HepG2 (cell line): Measurements from ENCODE around the gene CDH13. TPM values are rescaled to one million over a fixed set of nuclear protein-coding genes. Genes with fewer than 3 reads are reported as not detected.

Experiments used
- ATAC-seq: fragments of 200-7000 bp; cut with Tn5 transposase; 3 replicates; pipeline ENCODE4 v1.9.1; 2020; ENCODE audit warnings: mild to moderate bottlenecking, moderate library complexity
- BruUV-seq: library from RNA; stranded (reverse); fragments of 400-500 nt; replicated peaks from 2 replicates; lab custom pipeline; 2021; lab: Mats Ljungman, UMichigan
- CTCF ChIA-PET: fragments of 300-600 bp; formaldehyde crosslinking; extraction: SDS; loops from one replicate; lab custom pipeline; 2021; ENCODE audit warnings: low total read pairs, inconsistent platforms, low intra/inter-chr PET ratio; lab: Yijun Ruan, JAX
- POLR2A ChIA-PET: fragments of 350-600 bp; sonication (Branson Sonifier 250); formaldehyde crosslinking; loops from one replicate; lab custom pipeline; 2020; ENCODE audit warnings: antibody characterized with exemption, inconsistent platforms; lab: Yijun Ruan, JAX
- DNase-seq: peaks from one replicate; pipeline ENCODE4 v3.0.0-alpha.2; 2015; ENCODE audit warnings: low spot score
- FAIRE-seq: peaks from 3 replicates; lab custom pipeline; 2011; peaks lifted over from hg19 to GRCh38; lab: Jason Lieb, UNC
- H2AFZ ChIP-seq: one replicate; pipeline ENCODE4 v1.6.1; 2011; ENCODE audit warnings: low read length, inconsistent platforms
- H3K27ac ChIP-seq: fragments of 300-600 bp; 3 replicates; pipeline ENCODE4 v1.8.0; 2011; ENCODE audit warnings: mixed run types, mild to moderate bottlenecking, mixed read lengths, low read length, inconsistent platforms; ENCODE audit not compliant: insufficient read depth; ENCODE audit errors: extremely low read length
- H3K27me3 ChIP-seq, 2 experiments: fragments of 200-600 bp in 1 of 2; 2 replicates in 1 of 2; 3 replicates in 1 of 2; pipeline versions ENCODE4 v1.6.0 to v1.8.0; 2011; ENCODE audit warnings: low read length in 2 of 2, mild to moderate bottlenecking in 2 of 2, moderate library complexity in 2 of 2, inconsistent platforms in 1 of 2; ENCODE audit not compliant: insufficient read depth in 2 of 2, control insufficient read depth in 1 of 2
- H3K36me3 ChIP-seq, 2 experiments: fragments of 200-600 bp in 1 of 2; replicated peaks in 1 of 2; 2 replicates in 1 of 2; 3 replicates in 1 of 2; pipeline versions ENCODE4 v1.5.1 to v1.8.0; 2011; ENCODE audit warnings: low read length in 2 of 2, inconsistent platforms in 1 of 2; ENCODE audit not compliant: insufficient read depth in 2 of 2, control insufficient read depth in 1 of 2
- H3K4me1 ChIP-seq: 2 replicates; pipeline ENCODE4 v1.5.1; 2012; ENCODE audit warnings: low read length, inconsistent platforms; ENCODE audit not compliant: insufficient read depth
- H3K4me2 ChIP-seq: 2 replicates; pipeline ENCODE4 v1.6.0; 2011; ENCODE audit warnings: low read depth, low read length, inconsistent platforms
- H3K4me3 ChIP-seq, 3 experiments: fragments of 200-600 bp in 1 of 3; sonication (generic), shearing (Covaris generic) in 1 of 3; replicated peaks in 1 of 3; 2 replicates each; pipeline ENCODE4 v1.5.1; 2011 to 2016; ENCODE audit warnings: low read length in 3 of 3, inconsistent platforms in 2 of 3, low read depth in 2 of 3, mild to moderate bottlenecking in 2 of 3, control low read depth in 1 of 3, mixed read lengths in 1 of 3; ENCODE audit not compliant: insufficient read depth in 1 of 3
- H3K79me2 ChIP-seq: one replicate; pipeline ENCODE4 v1.6.1; 2011; ENCODE audit warnings: low read length, inconsistent platforms; ENCODE audit not compliant: insufficient read depth
- H3K9ac ChIP-seq: 2 replicates; pipeline ENCODE4 v1.6.0; 2011; ENCODE audit warnings: mild to moderate bottlenecking, low read depth, low read length, inconsistent platforms; ENCODE audit not compliant: insufficient read depth
- H3K9me3 ChIP-seq: 2 replicates; pipeline ENCODE4 v1.5.1; 2012; ENCODE audit warnings: mild to moderate bottlenecking, low read length
- H4K20me1 ChIP-seq: 2 replicates; pipeline ENCODE4 v1.6.0; 2011; ENCODE audit warnings: inconsistent platforms, mild to moderate bottlenecking, low read length, moderate library complexity; ENCODE audit not compliant: insufficient read depth
- ATF7 ChIP-seq, 2 experiments: fragments of 450-650 bp in 1 of 2; sonication (generic) in 1 of 2; formaldehyde crosslinking in 1 of 2; IDR thresholded peaks; 2 replicates each; pipeline versions ENCODE4 v1.4.0 to v1.6.1; 2016 to 2020; ENCODE audit warnings: antibody characterized with exemption in 1 of 2, mild to moderate bottlenecking in 1 of 2, missing genetic modification reagents in 1 of 2
- TOE1 ChIP-seq: sonication (generic); formaldehyde crosslinking; IDR thresholded peaks from 2 replicates; pipeline ENCODE4 v1.4.0; 2020; ENCODE audit warnings: mild to moderate bottlenecking, missing genetic modification reagents
- ZBTB40 ChIP-seq, 2 experiments: fragments of 450-650 bp in 1 of 2; sonication (generic) in 1 of 2; formaldehyde crosslinking in 1 of 2; IDR thresholded peaks; 2 replicates each; pipeline versions ENCODE4 v1.6.1 to v1.8.0; 2016 to 2022; ENCODE audit warnings: antibody characterized with exemption in 1 of 2, mild to moderate bottlenecking in 1 of 2, missing genetic modification reagents in 1 of 2
- ZNF629 ChIP-seq: sonication (generic); formaldehyde crosslinking; conservative IDR thresholded peaks from 2 replicates; pipeline ENCODE4 v1.5.0; 2020; ENCODE audit warnings: missing genetic modification reagents
- WGBS: methylation state at CpG from one replicate; pipeline ENCODE4 v1.1.6; 2017; ENCODE audit warnings: low lambda C conversion rate; 5-methylcytosine and 5-hydroxymethylcytosine counted together
- in situ Hi-C: cut with HindIII; loops from 2 replicates; pipeline ENCODE4 v1.10.0; 2017; ENCODE audit warnings: low pct_unique_long_range_greater_than_20kb; ENCODE audit not compliant: extremely low pct_ligation_motif_present
- intact Hi-C: fragments of 100-400 bp; cut with micrococcal nuclease; formaldehyde crosslinking; loops from one replicate; pipeline ENCODE4 v1.10.0; 2022; ENCODE audit not compliant: unreplicated experiment
- polyA plus RNA-seq, 8 experiments: library from polyadenylated mRNA; depleted of rRNA in 3 of 8; stranded (reverse) in 7 of 8; unstranded in 1 of 8; fragments of >200 nt; fragmentation: Illumina TruSeq in 4 of 8; extraction: Trizol in 4 of 8; gene quantifications; 2 replicates each; pipeline versions ENCODE4 v1.2.1 to v1.2.3, GENCODE V29; 2011 to 2016; ENCODE audit warnings: low read depth in 4 of 8, missing spikeins in 1 of 8, mixed read lengths in 1 of 8; ENCODE audit not compliant: insufficient read depth in 1 of 8
- total RNA-seq, 5 experiments: library from RNA; depleted of rRNA; stranded (reverse); fragments of >200 nt; fragmentation: Illumina TruSeq; extraction: Trizol; gene quantifications; 2 replicates each; pipeline ENCODE4 v1.2.3, GENCODE V29; 2016; ENCODE audit warnings: low read depth in 1 of 5

The CDH13 gene
- total and polyA plus RNA-seq, 2 of the 13 experiments (the other 11 are each of a cell fraction or from before 2014, with no cell fraction given): not detected

- ChIA-PET POLR2A (no interaction called here), CTCF (no interaction called here)
- Histone ChIP-seq H3K4me2 (no peak overlapping the region), H3K27ac (no peak overlapping the region), H3K4me1 (no peaks in the 10 kb centered on the region), H3K9me3 (no peaks in the 10 kb centered on the region), H2AFZ (no peak overlapping the region), H3K9ac (no peak overlapping the region), H4K20me1 (no peaks in the 10 kb centered on the region), H3K36me3 (no peaks in the 10 kb centered on the region), H3K79me2 (no peaks in the 10 kb centered on the region), H3K27me3 (peaks cover 0 to 46% of the 10 kb centered on the region in 2 experiments; a peak in 1 of 5 replicates), H3K4me3 (no peak overlapping the region)
- WGBS: 29% methylated on average over 8 of the region's 8 CpGs
- intact Hi-C loops: no loop called here
- DNase-seq (no peak), FAIRE-seq (no peak), ATAC-seq (no peak)
- no peak for TF ChIP-seq TOE1 (CRISPR knock-in tag)
- no peak for TF ChIP-seq ZBTB40 (IDR thresholded peaks at IDR 0.05)
- peak; percentile 86; the same call in 1 of the 2 replicates for TF ChIP-seq ZBTB40 (CRISPR knock-in tag; IDR thresholded peaks at IDR 0.05)
- peak; percentile 38; the same call in 1 of the 2 replicates for TF ChIP-seq ZNF629
- TF ChIP-seq ATF7 (IDR thresholded peaks at IDR 0.05): no peak
- TF ChIP-seq ATF7 (CRISPR knock-in tag; IDR thresholded peaks at IDR 0.05): no peak
- in situ Hi-C loops: no loop called here
- BruUV-seq: no TSS peak
These were observed 1163.1 kb downstream of the CDH13 start for GRCh38 chr16:83789642-83790401.
